A673 (cell line): ENCODE measurements around the gene TRIM13. TPM values are rescaled to one million over a fixed set of nuclear protein-coding genes. Genes with fewer than 3 reads are reported as not detected.

Source experiments
- BruUV-seq: library from RNA; stranded (reverse); fragments of 400-500 nt; replicated peaks from 2 replicates; lab custom pipeline; 2021; lab: Mats Ljungman, UMichigan
- CTCF ChIA-PET: fragments of 300-600 bp; sonication (Branson Sonifier 250); formaldehyde crosslinking; loops from one replicate; lab custom pipeline; 2022; ENCODE audit warnings: antibody characterized with exemption; lab: Charles Lee
- POLR2A ChIA-PET: fragments of 300-600 bp; sonication (Branson Sonifier 250); formaldehyde crosslinking; loops from one replicate; lab custom pipeline; 2022; ENCODE audit warnings: antibody characterized with exemption; ENCODE audit not compliant: low non-redundant PET; lab: Charles Lee
- DNase-seq: peaks from one replicate; pipeline ENCODE4 v3.0.0-alpha.2; 2015; ENCODE audit warnings: low spot score
- H3K27ac ChIP-seq: fragments of 200-600 bp; sonication (generic); 2 replicates; pipeline ENCODE4 v1.5.1; 2016; ENCODE audit warnings: mixed run types, low read depth, mild to moderate bottlenecking, mixed read lengths, antibody characterized with exemption, low read length; ENCODE audit not compliant: poor library complexity, severe bottlenecking
- H3K27me3 ChIP-seq: fragments of 200-600 bp; sonication (generic); replicated peaks from 2 replicates; pipeline ENCODE4 v1.6.1; 2017; ENCODE audit warnings: mixed run types, low read depth, mild to moderate bottlenecking, mixed read lengths, antibody characterized with exemption, low read length; ENCODE audit not compliant: insufficient read depth, poor library complexity
- H3K36me3 ChIP-seq: fragments of 200-600 bp; sonication (generic); 2 replicates; pipeline ENCODE4 v1.6.1; 2016; ENCODE audit warnings: mixed run types, mild to moderate bottlenecking, mixed read lengths, antibody characterized with exemption, low read length; ENCODE audit not compliant: insufficient read depth, poor library complexity, severe bottlenecking
- H3K4me1 ChIP-seq: fragments of 200-600 bp; sonication (generic); 2 replicates; pipeline ENCODE4 v1.6.1; 2017; ENCODE audit warnings: mixed run types, mild to moderate bottlenecking, mixed read lengths, antibody characterized with exemption, low read length; ENCODE audit not compliant: insufficient read depth, poor library complexity, severe bottlenecking
- H3K4me3 ChIP-seq: fragments of 200-600 bp; sonication (generic); 2 replicates; pipeline ENCODE4 v1.5.1; 2016; ENCODE audit warnings: low read depth, mixed run types, mild to moderate bottlenecking, mixed read lengths, low read length; ENCODE audit not compliant: poor library complexity, severe bottlenecking
- H3K9me3 ChIP-seq: fragments of 200-600 bp; sonication (generic); 2 replicates; pipeline ENCODE4 v1.6.1; 2016; ENCODE audit warnings: mixed run types, low read depth, mild to moderate bottlenecking, mixed read lengths, antibody characterized with exemption, low read length; ENCODE audit not compliant: poor library complexity, severe bottlenecking
- CTCF ChIP-seq: fragments of 300-800, 200-600 bp; sonication (generic); conservative IDR thresholded peaks from 2 replicates; pipeline ENCODE4 v1.5.1; 2017; ENCODE audit warnings: low read depth, mild to moderate bottlenecking, antibody characterized with exemption, low read length, moderate library complexity, mixed read lengths
- EZH2 ChIP-seq: fragments of 200-600 bp; sonication (generic); IDR thresholded peaks from 2 replicates; pipeline ENCODE4 v1.6.1; 2017; ENCODE audit warnings: borderline replicate concordance, low read depth, mild to moderate bottlenecking, mixed read lengths, antibody characterized with exemption, low read length; ENCODE audit not compliant: poor library complexity, severe bottlenecking
- intact Hi-C: fragments of 100-400 bp; cut with micrococcal nuclease; formaldehyde crosslinking; loops from one replicate; pipeline ENCODE4 v1.10.0; 2022; ENCODE audit not compliant: unreplicated experiment
- total RNA-seq: library from RNA; stranded (reverse); gene quantifications from 2 replicates; pipeline ENCODE4 v1.2.3, GENCODE V29; 2021

Gene TRIM13
- total RNA-seq, 1 experiment from 2014 or later = 38.7 TPM

DNA sequence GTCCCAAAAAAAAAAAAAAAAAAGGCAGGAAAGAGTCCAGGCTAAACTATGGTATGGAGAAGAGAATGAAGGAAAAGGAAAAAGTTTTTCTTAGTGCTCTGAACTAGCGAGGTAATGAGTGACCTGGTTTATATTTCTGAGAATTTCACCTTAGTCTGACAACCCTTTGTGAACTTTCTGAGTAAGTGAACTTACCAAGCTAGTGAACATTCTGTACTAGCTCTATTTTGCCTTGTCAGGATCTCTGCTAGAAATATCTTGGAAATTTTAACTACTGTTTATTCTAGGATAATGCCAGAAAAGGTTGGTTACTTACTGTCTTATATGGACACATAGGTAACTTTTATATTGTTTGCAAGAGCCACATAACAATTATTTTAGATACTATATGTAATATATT, 4.4 kb downstream of the TRIM13 start:
- no peaks in the 10 kb centered on the region for H3K9me3 ChIP-seq
- DNase-seq = no peak
- intact Hi-C loops = no loop called here
- H3K27me3 ChIP-seq = no peaks in the 10 kb centered on the region
- peaks cover 41% of the 10 kb centered on the region for H3K36me3 ChIP-seq
- peaks cover 18% of the 10 kb centered on the region for H3K4me1 ChIP-seq
- H3K4me3 ChIP-seq = no peak overlapping the region
- no TSS peak for BruUV-seq
- no peak overlapping the region for H3K27ac ChIP-seq
- ChIA-PET POLR2A (no interaction called here), CTCF (interaction anchor here (0.7 kb wide), 1 partner anchor 9 kb away, joined by 7 read pairs; no protein-coding TSS in a partner anchor)
- TF ChIP-seq CTCF (no peak), EZH2 (no peak)

DNA sequence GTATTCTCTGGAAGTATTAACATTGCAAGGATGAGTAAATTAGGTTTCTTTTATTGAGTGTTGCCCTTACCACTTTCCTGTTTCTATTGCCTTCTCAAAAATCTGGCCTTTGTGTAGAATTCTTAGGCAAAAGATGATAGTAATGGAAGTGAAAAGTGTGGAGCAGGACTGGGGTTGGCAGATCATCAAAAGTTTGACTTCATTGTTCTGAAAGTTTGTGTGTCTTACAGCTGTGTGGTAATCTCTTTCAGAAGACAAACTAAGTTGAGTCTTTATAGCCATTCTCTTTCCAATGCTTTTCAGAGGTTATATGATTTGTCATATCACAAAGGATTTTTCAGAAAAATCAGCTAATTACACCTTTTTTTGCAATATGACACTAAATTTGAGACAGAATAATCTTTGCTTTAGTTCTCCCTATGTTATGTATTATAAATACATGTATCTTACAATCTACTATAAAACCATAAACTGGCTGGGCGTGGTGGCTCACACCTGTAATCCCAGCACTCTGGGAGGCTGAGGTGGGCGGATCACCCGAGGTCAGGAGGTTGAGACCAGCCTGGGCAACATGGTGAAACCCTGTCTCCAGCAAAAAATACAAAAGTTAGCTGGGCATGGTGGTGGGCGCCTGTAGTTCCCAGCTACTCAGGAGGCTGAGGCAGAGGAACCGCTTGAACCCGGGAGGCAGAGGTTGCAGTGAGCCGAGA, 9.7 kb downstream of the TRIM13 start:
- POLR2A ChIA-PET = interaction anchor here (0.9 kb wide), 1 partner anchor 10 kb away, joined by 3 read pairs; the partner anchor contains the start of gene TRIM13
- Histone ChIP-seq H3K4me1 (no peaks in the 10 kb centered on the region), H3K36me3 (peaks cover 32% of the 10 kb centered on the region), H3K4me3 (no peak overlapping the region), H3K27me3 (no peaks in the 10 kb centered on the region), H3K27ac (no peak overlapping the region), H3K9me3 (no peaks in the 10 kb centered on the region)
- TF ChIP-seq EZH2 (no peak), CTCF (no peak)
- no peak for DNase-seq
- CTCF ChIA-PET = no interaction called here
- no TSS peak for BruUV-seq
- intact Hi-C loops = no loop called here

- no peak for TF ChIP-seq EZH2
- no peak for TF ChIP-seq CTCF
- CTCF ChIA-PET = no interaction called here
- intact Hi-C loops = no loop called here
- Histone ChIP-seq H3K9me3 (no peaks in the 10 kb centered on the region), H3K36me3 (peaks cover 41% of the 10 kb centered on the region), H3K27me3 (no peaks in the 10 kb centered on the region), H3K4me1 (no peaks in the 10 kb centered on the region), H3K4me3 (no peak overlapping the region), H3K27ac (no peak overlapping the region)
- POLR2A ChIA-PET = no interaction called here
- BruUV-seq = no TSS peak
- DNase-seq = no peak
Observed at GRCh38 chr13:50011461-50011860, 14.6 kb downstream of the TRIM13 start.
